HG02840 (cell line): ENCODE measurements around the gene INSYN2B.

Source experiments
- ATAC-seq: cut with Tn5 transposase; IDR thresholded peaks from one replicate; pipeline ENCODE4 v1.9.1; 2021; ENCODE audit warnings: mild to moderate bottlenecking, moderate library complexity, moderate number of reproducible peaks; ENCODE audit not compliant: unreplicated experiment, low FRiP score

The INSYN2B gene

DNA sequence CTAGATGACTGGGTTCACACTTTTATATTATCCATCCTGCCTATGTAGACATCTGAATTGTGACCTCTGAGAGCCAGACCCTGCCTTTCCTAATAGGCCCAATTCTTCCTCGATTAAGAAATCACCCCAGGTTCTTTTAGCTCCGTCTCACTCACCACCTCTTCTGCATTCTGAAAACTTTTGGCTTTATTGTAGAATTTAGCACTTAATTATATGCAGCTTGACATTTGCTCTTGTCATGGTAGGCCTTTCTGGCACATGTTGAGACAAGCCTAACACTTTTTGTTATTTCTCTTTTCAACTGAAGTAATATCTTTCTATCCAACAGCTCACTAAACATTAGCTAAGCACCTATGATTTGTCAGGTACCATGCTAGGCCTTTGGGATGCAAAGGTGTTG lies 163.3 kb downstream of the INSYN2B start:
- no peak for ATAC-seq

DNA sequence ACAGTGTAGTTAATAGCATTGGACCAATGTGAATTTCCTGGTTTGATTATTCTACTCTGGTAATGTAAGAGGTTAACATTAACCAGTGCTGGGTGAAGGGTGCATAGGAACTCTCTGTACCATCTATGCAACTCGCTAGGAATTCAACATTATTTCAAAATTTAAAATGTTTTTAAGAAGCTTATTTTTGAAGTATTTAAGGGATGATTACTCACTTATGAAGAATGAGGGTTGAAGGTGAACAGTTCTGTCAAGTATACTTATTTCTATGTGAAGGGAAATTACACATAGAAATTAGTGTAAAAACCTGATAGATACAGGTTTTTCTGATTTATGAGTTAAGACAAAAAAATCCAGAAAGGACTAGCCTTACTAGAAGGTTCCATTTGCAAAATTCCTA lies 165.8 kb downstream of the INSYN2B start:
- ATAC-seq: no peak
